ENCODE measurements around the gene CADPS.

Gene CADPS

GRCh38 chr3:62873761-62874710, 1.2 kb downstream of the CADPS start:
- no peak for DNase-seq (ENCODE audit: low read depth)

DNA sequence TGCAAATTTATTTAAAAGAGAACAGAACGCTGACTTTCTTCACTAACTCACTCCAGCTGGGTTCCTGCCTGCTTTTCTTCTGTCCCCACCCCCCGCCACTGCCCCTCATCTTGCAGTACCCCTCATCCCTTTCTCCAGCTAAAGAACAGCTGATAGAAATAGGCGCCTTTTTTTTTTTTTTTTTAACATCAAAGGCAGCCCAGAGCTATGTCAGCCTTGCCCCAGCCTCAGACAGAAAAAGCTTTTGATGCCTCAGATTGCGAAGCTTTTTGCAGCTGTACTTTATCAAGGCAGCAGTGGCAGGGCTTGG, 1.8 kb downstream of the CADPS start:
- no peak for DNase-seq (ENCODE audit: low read depth)

DNA sequence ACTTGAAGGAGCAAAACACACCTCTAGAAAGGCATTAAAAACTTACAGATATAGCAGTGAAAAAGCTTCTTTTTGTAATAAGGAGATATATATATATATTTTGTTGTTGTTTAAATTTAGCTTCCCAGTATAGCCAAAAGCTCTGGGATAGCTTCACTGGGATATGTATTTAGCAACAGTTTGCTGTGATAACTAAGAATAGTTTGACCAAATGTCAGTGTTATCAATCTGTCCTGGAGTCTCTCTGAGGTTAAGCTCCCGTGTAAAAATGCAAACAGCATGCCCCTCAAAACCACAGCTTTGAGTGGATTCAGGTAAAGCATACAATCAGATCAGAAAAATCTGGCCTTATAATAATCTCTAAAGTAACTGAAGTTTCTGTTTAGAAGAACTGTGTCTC, 2.9 kb downstream of the CADPS start:
- DNase-seq (ENCODE audit: low read depth), result no peak

DNA sequence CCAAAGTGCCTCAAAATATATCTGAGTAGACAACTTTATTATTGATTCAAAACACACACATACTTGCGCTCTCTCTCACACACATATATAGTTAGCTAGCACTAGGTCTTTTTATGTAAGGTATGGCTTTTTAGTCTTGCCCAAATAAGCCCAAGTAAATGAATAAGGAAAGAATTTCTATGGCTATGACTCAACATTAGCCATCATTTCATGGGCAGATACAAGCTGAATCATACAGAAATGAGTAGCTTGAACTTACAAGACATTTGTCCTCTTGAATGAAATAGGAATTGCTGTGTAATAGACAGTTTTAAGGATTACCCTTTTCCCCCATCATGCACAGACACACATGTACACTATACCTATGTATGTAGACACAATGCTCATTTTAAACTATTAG, 4.9 kb downstream of the CADPS start:
- DNase-seq (ENCODE audit: low read depth), result no peak

GRCh38 chr3:62863648-62864047, 11.6 kb downstream of the CADPS start:
- DNase-seq (ENCODE audit: low read depth), result no peak

DNA sequence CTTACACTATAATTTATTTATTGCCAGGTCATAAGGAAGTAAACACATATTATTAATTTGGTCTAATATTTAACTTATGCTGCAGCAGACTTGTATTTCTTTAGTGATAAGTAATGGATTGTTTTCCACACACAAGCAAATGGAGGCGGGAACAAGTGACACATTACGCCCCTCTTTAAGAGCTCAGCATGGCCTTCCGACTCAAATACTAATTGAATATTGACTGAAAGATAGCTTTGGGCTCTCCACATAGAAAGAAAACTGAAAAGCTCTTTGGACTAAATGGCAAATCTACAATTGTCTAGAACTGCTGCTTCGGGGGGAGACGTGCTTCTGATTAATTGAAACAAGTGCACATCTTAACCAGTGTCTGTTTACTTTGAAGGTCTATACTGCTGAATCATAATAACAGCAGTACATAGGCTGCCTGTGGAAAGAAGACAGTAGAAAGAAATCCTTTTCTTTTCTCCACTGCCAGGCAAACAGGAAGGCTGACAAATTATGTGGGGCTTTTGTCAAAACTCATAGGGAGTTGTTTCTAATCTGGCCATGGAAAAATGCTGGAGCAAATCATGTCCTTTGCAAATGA, 15.9 kb downstream of the CADPS start:
- DNase-seq (ENCODE audit: low read depth), result no peak

DNA sequence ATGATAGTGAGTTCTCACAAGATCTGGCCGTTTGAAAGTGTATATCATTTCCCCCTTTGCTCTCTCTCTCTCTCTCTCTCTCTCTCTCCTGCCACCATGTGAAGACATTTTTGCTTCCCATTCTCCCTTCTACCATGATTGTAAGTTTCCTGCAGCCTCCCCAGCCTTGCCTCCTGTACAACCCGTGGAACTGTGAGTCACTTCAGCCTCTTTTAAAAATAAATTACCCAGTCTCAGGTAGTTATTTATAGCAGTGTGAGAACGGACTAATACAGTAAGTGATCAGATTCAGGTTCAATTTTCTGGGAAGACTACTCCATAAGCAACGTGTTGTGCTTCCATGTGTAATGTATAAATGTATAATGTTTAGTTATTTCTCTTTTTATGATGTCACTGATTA, 29.2 kb downstream of the CADPS start:
- no peak for DNase-seq (ENCODE audit: low read depth)

- no peak for DNase-seq (ENCODE audit: low read depth)
Observed at GRCh38 chr3:62843508-62843907, 31.7 kb downstream of the CADPS start.

DNA sequence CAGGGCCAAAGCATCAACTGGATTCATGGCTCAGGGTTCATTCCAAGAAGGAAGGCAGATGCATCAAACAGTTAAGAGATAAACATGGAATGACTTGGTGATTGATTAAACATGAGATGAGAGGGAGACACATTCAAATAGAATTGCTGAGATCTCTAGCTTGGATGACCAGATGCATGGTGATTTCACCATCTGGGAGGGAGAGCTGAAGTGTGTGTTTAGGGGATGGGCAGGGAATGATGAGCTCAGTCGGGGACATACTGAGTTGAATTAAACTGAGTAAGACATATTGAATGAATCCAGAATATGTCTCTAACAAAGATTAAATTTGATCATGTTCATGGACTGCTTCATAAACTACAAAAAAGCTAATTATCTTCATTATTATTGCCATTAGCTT, 35.5 kb downstream of the CADPS start:
- DNase-seq (ENCODE audit: low read depth), result no peak

DNA sequence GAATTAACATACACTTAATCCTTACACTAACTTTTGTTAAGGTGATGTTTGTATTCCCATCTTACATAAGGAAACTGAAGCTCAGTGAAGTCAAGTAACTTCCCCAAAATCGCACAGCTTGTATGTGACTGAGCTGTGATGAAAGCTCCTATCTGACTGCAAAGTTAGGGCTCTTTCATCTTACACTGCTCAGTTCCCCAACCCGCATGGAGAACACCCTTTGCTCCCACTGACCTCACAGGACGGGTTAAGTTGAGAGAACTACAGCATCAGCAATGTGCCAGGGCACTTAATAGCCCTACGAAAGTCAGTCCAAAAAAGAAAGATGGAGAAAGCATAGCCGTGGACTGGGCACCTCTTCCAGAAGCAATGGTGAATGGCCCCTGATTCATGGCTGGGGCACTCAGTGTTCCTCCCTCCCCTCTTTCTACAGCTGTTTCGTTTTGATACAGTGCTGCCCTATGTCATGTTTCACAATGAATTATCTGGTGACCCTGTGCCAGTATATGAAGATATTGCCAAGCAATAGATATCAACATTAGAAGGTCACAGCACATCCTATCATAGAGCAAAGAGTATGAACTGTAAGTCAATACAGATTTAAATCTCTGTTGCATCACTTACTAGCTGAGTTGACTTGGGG, 38.0 kb downstream of the CADPS start:
- DNase-seq (ENCODE audit: low read depth), result no peak

- DNase-seq (ENCODE audit: low read depth), result no peak
Observed at GRCh38 chr3:62835554-62836236, 39.5 kb downstream of the CADPS start.

GRCh38 chr3:62833538-62833937, 41.7 kb downstream of the CADPS start:
- DNase-seq (ENCODE audit: low read depth), result no peak

DNA sequence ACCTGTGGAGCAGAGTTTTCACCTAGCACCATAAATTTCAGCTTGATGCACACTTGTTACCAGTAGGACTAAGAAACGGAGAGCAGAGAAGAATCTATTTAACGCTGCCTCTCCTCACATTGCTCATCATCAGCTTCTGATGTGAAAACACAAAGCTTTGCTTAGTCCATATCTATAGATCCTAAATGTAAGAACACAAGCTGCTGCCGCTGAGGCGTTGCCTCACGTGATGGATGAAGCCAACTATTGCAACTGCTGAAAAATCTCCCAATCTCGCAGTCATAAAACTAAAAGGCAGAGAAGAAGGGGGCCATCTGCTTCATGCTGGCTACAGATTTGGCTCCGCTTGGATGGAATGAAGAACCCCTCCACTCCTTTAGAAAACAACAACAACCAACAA, 42.7 kb downstream of the CADPS start:
- DNase-seq (ENCODE audit: low read depth), result no peak

- DNase-seq (ENCODE audit: low read depth), result no peak
Observed at GRCh38 chr3:62830727-62831322, 44.4 kb downstream of the CADPS start.

GRCh38 chr3:62827550-62827949, 47.7 kb downstream of the CADPS start:
- no peak for DNase-seq (ENCODE audit: low read depth)

GRCh38 chr3:62824965-62825592, 50.1 kb downstream of the CADPS start:
- DNase-seq (ENCODE audit: low read depth), result no peak

GRCh38 chr3:62823461-62824050, 51.7 kb downstream of the CADPS start:
- DNase-seq (ENCODE audit: low read depth), result no peak

GRCh38 chr3:62822905-62823304, 52.3 kb downstream of the CADPS start:
- DNase-seq (ENCODE audit: low read depth), result no peak

DNA sequence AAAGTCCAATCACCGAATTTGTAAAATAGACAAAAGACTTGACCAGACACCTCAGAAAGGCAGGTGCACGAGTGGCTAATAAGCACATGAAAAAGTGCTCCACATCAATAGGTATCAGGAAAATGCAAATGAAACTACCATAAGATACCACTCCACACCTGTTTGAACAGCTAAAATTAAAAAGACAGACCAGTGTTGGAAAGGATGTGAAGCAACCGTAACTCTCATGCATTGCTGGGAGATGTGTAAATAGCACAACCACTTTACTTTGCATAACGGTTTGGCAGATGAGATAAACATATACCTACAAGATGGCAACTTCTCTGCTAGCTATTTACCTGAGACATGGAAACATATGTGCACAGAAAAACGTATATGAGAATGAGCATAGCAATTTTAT, 56.9 kb downstream of the CADPS start:
- no peak for DNase-seq (ENCODE audit: low read depth)

DNA sequence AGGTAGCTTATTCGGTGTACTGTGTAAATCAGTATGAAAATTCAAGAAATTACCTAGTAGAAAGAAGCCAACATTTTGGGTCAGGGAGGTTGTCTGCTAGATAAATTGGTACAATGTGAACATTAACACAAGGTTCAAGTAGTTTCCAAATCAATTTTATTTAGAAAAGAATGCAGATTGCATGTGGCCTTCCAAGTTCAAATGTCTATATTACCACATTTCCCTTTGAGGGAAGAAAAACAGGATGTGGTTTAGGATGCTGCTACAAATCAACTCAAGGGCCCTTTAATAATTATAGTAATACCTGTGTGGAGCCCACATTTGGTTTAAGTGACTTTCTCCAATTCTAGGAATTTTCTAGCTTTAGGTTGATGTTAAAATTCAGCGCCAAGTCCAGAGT, 57.5 kb downstream of the CADPS start:
- no peak for DNase-seq (ENCODE audit: low read depth)

- DNase-seq (ENCODE audit: low read depth), result no peak
Observed at GRCh38 chr3:62815981-62816380, 59.2 kb downstream of the CADPS start.

Measured in fibroblast of gingiva (primary cell).